ENCODE results near the gene RGS8.

Gene RGS8

GRCh38 chr1:182685215-182685614 is 828 bp upstream of the RGS8 start:
- no peak for ATAC-seq
- DNase-seq (ENCODE audit: low spot score in 2 of 2): no peak
- Mint-ChIP-seq H3K9me3 (no peaks in the 10 kb centered on the region), H3K36me3 (no peaks in the 10 kb centered on the region), H3K4me1 (peaks cover 27% of the 10 kb centered on the region), H3K27ac (no peak overlapping the region), H3K4me3 (no peak overlapping the region)

DNA sequence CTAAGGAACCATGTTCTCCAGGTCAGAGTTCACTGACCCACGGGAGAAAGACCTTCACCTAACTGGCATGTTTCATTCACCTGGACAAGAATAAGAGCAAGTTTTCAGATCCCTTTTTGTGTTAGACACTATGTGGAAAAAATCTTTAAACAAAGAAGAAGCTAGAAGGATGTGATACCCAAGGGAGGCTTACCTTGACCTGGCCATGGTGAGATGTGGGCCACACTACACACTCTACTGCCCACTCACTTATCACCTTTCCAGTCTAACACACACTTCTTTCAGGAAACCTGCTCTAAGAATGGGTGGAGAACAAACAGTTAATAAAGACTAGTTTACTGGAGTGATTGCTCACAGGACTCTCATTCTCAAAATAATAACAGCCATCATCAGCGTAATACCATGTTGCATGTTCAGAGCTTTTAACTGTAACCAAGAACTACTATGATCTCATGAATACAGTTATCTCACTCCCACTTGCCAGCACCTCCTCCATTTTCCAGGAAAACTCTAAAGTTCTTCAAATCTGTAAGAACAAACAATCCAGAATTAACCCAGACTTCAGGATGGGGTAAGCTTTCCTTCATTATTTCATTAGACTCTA is 1.4 kb downstream of the RGS8 start:
- no peaks in the 10 kb centered on the region for H3K36me3 Mint-ChIP-seq
- H3K27ac Mint-ChIP-seq: no peak overlapping the region
- peaks cover 37% of the 10 kb centered on the region for H3K4me1 Mint-ChIP-seq
- DNase-seq (ENCODE audit: low spot score in 2 of 2): no peak
- no peak for ATAC-seq
- H3K4me3 Mint-ChIP-seq: no peak overlapping the region
- H3K9me3 Mint-ChIP-seq: no peaks in the 10 kb centered on the region

DNA sequence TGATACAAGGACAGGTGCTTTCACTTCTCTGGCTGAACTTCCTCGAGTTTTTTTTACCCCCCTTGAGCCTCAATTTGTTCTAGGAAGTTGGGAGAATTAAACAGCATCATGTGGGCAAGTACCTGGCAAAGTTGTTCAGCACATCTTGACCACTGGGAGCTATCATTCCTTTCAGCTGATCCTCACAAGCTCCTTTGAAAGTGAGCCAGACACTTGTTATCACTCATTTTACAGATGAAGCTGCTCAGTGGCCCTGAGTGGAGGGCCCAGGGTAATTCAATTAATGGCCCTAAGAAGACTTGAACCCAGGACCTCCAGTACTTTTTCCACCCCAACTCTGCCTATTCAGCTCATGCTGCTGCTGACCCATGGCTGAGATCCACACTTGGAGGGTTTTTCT is 2.0 kb downstream of the RGS8 start:
- ATAC-seq (no peak), DNase-seq (ENCODE audit: low spot score in 2 of 2) (no peak)
- no peaks in the 10 kb centered on the region for H3K9me3 Mint-ChIP-seq
- no peak overlapping the region for H3K27ac Mint-ChIP-seq
- H3K36me3 Mint-ChIP-seq: no peaks in the 10 kb centered on the region
- H3K4me3 Mint-ChIP-seq: no peak overlapping the region
- H3K4me1 Mint-ChIP-seq: peaks cover 37% of the 10 kb centered on the region

GRCh38 chr1:182681568-182681912 is 2.8 kb downstream of the RGS8 start:
- ATAC-seq (no peak), DNase-seq (ENCODE audit: low spot score in 2 of 2) (no peak)
- Mint-ChIP-seq H3K27ac (no peak overlapping the region), H3K4me1 (peaks cover 37% of the 10 kb centered on the region), H3K36me3 (no peaks in the 10 kb centered on the region), H3K9me3 (no peaks in the 10 kb centered on the region), H3K4me3 (no peak overlapping the region)

GRCh38 chr1:182680901-182681567 is 3.4 kb downstream of the RGS8 start:
- peak; percentile 83 for ATAC-seq
- peak overlapping the region; percentile 19 for H3K4me3 Mint-ChIP-seq
- peak in 1 of 2 donors; percentile 55 for DNase-seq (ENCODE audit: low spot score in 2 of 2)
- peaks cover 37% of the 10 kb centered on the region for H3K4me1 Mint-ChIP-seq
- H3K36me3 Mint-ChIP-seq: no peaks in the 10 kb centered on the region
- peak overlapping the region; percentile 73 for H3K27ac Mint-ChIP-seq
- no peaks in the 10 kb centered on the region for H3K9me3 Mint-ChIP-seq

DNA sequence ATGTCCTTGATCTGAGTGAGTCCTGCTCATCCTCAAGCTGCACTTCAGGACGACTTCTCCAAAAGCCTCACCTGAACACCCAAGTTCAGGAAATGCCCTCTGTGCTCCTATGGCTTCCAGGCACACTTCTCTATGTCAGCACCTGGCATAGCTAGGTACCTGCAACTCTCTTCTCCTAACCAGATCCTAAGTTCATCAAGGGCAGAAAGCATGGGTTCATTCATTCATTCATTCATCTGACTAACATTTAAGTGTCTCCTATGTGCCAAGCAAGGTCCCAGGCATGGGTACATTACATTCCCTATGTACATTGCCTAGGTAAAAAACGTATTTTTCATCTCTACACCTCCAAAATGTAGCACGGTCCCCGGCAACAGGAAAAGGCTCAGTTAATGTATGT is 4.0 kb downstream of the RGS8 start:
- DNase-seq (ENCODE audit: low spot score in 2 of 2) (no peak), ATAC-seq (no peak)
- peak overlapping the region; percentile 73 for H3K27ac Mint-ChIP-seq
- peak overlapping the region; percentile 19 for H3K4me3 Mint-ChIP-seq
- peaks cover 37% of the 10 kb centered on the region for H3K4me1 Mint-ChIP-seq
- no peaks in the 10 kb centered on the region for H3K36me3 Mint-ChIP-seq
- no peaks in the 10 kb centered on the region for H3K9me3 Mint-ChIP-seq

GRCh38 chr1:182679684-182680083 is 4.7 kb downstream of the RGS8 start:
- DNase-seq (ENCODE audit: low spot score in 2 of 2) (no peak), ATAC-seq (no peak)
- no peak overlapping the region for H3K4me3 Mint-ChIP-seq
- H3K9me3 Mint-ChIP-seq: no peaks in the 10 kb centered on the region
- H3K4me1 Mint-ChIP-seq: peaks cover 37% of the 10 kb centered on the region
- H3K27ac Mint-ChIP-seq: no peak overlapping the region
- no peaks in the 10 kb centered on the region for H3K36me3 Mint-ChIP-seq

DNA sequence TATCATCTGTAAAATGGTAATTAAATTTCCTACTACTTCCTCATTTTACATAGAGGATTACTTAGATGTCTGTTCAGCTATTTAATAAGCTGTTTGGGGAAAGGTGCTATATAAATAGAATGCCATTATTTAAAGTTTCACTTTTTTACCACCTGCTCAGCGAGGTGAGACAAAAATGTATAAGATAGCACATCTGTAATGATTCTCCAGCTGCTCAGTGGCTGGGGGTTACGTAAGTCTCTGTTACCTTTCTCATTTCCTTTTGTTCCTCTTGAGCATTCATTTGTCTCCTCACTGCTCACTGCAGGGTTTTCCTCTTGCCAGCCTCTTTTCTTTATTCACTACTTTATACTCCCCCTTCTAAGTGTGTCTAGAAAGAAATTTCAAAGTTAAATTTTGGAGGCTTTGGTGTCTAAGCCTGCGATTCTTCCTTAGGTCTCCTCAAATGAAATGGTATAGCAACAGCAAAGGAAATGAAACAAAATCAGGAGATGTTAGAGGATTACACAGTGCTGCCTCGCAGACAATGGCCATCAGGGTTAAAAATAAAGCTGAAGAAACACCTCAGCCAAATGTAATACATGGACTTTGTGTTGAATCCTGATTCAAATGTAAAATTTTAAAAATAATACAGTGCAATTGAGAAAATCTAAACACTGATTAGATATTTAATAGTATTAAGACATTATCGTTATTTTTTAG is 6.8 kb downstream of the RGS8 start:
- Mint-ChIP-seq H3K4me3 (no peak overlapping the region), H3K9me3 (no peaks in the 10 kb centered on the region), H3K36me3 (no peaks in the 10 kb centered on the region), H3K4me1 (peaks cover 30% of the 10 kb centered on the region), H3K27ac (no peak overlapping the region)
- ATAC-seq: no peak
- no peak for DNase-seq (ENCODE audit: low spot score in 2 of 2)

- Mint-ChIP-seq H3K27ac (no peak overlapping the region), H3K9me3 (no peaks in the 10 kb centered on the region), H3K36me3 (no peaks in the 10 kb centered on the region), H3K4me1 (peaks cover 33% of the 10 kb centered on the region), H3K4me3 (no peak overlapping the region)
- DNase-seq (ENCODE audit: low spot score in 2 of 2): no peak
- ATAC-seq: no peak
These were observed 8.1 kb downstream of the RGS8 start for GRCh38 chr1:182676274-182676673.

DNA sequence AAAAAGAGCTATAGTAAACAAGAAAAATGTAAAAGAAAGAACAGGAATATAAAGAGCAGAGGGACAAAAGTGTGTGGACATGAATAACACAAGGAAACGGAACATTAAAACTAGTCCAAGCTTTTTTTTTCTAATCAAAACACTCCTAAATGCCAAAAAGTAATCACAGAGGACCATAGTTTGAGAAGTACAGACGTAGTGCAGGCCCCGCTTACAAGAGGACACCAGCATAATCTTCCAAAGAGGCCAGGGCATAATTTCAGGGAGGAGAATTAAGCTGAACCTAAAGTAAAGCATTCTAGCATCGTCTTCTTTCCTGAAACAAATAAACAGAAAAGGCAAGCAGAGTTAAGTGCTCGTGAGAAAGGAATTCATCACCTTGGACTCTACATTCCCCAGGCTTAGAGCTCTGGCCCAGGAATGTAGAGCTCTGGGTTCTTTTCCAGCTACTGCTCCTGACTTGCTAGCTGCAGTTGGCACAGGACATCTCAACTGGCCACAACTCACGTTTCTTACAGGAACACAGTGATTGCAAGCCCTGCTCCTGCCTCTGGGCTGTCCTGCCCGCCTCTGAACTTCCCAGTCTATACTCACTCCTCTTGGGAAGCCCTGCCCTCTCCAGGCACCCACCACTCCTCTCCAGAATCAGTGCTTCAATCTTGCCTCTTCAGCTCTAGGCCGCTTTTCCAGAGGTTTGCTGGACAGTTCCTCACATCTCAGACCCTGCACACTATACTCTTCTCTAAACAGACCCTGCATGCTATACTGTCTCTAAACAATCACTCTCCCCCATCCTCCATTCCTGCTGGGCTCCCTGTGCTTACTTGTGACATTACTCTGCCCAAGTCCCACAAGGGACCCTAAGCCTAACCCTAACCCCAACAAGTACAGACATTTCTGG is 9.8 kb downstream of the RGS8 start:
- H3K9me3 Mint-ChIP-seq: no peaks in the 10 kb centered on the region
- ATAC-seq (peak; percentile 24), DNase-seq (ENCODE audit: low spot score in 2 of 2) (no peak)
- H3K36me3 Mint-ChIP-seq: no peaks in the 10 kb centered on the region
- H3K4me3 Mint-ChIP-seq: no peak overlapping the region
- no peak overlapping the region for H3K27ac Mint-ChIP-seq
- peaks cover 20% of the 10 kb centered on the region for H3K4me1 Mint-ChIP-seq

DNA sequence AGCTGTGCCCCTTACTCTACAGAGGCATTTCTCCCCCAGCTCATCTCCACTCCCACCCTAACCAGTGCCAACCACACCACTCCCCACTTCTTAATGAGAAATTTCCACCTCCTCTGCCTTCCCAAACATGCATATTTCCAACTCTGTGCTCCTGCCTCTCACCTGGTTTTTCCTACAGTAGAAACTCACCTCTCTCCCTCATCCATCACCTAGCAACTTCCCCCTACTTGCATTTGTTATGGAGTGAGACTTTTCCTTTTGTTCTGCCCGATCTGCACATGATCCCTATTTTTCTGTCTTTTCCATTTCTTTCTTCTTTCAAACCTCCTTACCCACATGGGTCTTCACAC is 11.9 kb downstream of the RGS8 start:
- Mint-ChIP-seq H3K9me3 (no peaks in the 10 kb centered on the region), H3K36me3 (no peaks in the 10 kb centered on the region), H3K4me1 (peaks cover 10% of the 10 kb centered on the region), H3K4me3 (no peak overlapping the region), H3K27ac (no peak overlapping the region)
- ATAC-seq (no peak), DNase-seq (ENCODE audit: low spot score in 2 of 2) (no peak)

- ATAC-seq (peak; percentile 47), DNase-seq (ENCODE audit: low spot score in 2 of 2) (no peak)
- Mint-ChIP-seq H3K4me3 (no peak overlapping the region), H3K4me1 (peaks cover 10% of the 10 kb centered on the region), H3K9me3 (no peaks in the 10 kb centered on the region), H3K36me3 (no peaks in the 10 kb centered on the region), H3K27ac (no peak overlapping the region)
These were observed 12.5 kb downstream of the RGS8 start for GRCh38 chr1:182671750-182672486.

- Mint-ChIP-seq H3K27ac (no peak overlapping the region), H3K4me1 (peaks cover 10% of the 10 kb centered on the region), H3K9me3 (no peaks in the 10 kb centered on the region), H3K4me3 (no peak overlapping the region), H3K36me3 (no peaks in the 10 kb centered on the region)
- DNase-seq (ENCODE audit: low spot score in 2 of 2) (no peak), ATAC-seq (no peak)
These were observed 14.2 kb downstream of the RGS8 start for GRCh38 chr1:182670032-182670749.

- no peak for DNase-seq (ENCODE audit: low spot score in 2 of 2)
- no peak for ATAC-seq
- Mint-ChIP-seq H3K9me3 (no peaks in the 10 kb centered on the region), H3K27ac (no peak overlapping the region), H3K4me1 (peaks cover 10% of the 10 kb centered on the region), H3K4me3 (no peak overlapping the region), H3K36me3 (no peaks in the 10 kb centered on the region)
These were observed 15.1 kb downstream of the RGS8 start for GRCh38 chr1:182669266-182669665.
